Chondrocyte (in vitro differentiated cells): Measurements from ENCODE around the gene MTRR. TPM values are rescaled to one million over a fixed set of nuclear protein-coding genes. Genes with fewer than 3 reads are reported as not detected.
A peak's percentile ranks its signal among the peaks of the same experiment; 100 is the strongest.

Experiments used
- DNase-seq: peaks from one replicate; pipeline ENCODE4 v3.0.0; 2021; ENCODE audit warnings: mixed read lengths, low spot score
- H3K27ac Mint-ChIP-seq: one replicate; pipeline ENCODE4 v1.8.0; 2021; ENCODE audit warnings: mild to moderate bottlenecking, moderate library complexity, mixed read lengths; ENCODE audit not compliant: unreplicated experiment
- H3K27me3 Mint-ChIP-seq: 2 replicates; pipeline ENCODE4 v1.8.0; 2021; ENCODE audit warnings: low read depth, mixed read lengths
- H3K36me3 Mint-ChIP-seq: 2 replicates; pipeline ENCODE4 v1.8.0; 2021; ENCODE audit warnings: low read depth, mixed read lengths
- H3K4me1 Mint-ChIP-seq: 2 replicates; pipeline ENCODE4 v1.8.0; 2021; ENCODE audit warnings: low read depth, mild to moderate bottlenecking, mixed read lengths
- H3K4me3 Mint-ChIP-seq: one replicate; pipeline ENCODE4 v1.8.0; 2021; ENCODE audit warnings: mild to moderate bottlenecking, moderate library complexity, mixed read lengths; ENCODE audit not compliant: unreplicated experiment
- H3K9me3 Mint-ChIP-seq: 2 replicates; pipeline ENCODE4 v1.8.0; 2021; ENCODE audit warnings: low read depth, mixed read lengths
- total RNA-seq: library from RNA; stranded (reverse); gene quantifications from 3 replicates; pipeline ENCODE4 v1.2.1, GENCODE V29; 2021
- TF ChIP-seq, protein P1 (sequence below): fragments of 200-600 bp; sonication (generic); IDR thresholded peaks from 2 replicates; pipeline ENCODE4 v1.5.0; 2021; ENCODE audit warnings: antibody characterized with exemption, mild to moderate bottlenecking, moderate library complexity

Gene MTRR
- total RNA-seq, 1 donor from 2014 or later = 28.4 TPM

DNA sequence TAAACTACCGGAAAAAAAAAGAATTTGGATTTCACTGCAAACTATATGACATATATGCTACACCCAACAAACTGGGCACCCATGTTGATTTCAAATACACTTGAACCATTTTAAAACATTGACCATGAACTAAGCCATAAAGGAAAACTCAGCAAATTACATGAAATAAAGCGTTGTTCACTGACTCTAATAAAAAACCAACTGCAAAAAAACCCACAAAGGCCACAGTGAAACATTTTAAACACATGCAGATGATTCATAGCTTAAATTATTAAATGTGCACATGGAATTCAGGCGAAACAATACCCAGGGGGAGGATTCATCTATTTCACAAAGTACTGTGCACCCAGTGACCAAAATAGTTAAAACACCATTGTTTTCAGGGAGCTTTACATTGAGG is 33.3 kb downstream of the MTRR start:
- no peaks in the 10 kb centered on the region for H3K9me3 Mint-ChIP-seq
- H3K36me3 Mint-ChIP-seq = peaks cover 37% of the 10 kb centered on the region
- no peak overlapping the region for H3K4me3 Mint-ChIP-seq
- no peak for DNase-seq
- H3K27me3 Mint-ChIP-seq = no peaks in the 10 kb centered on the region
- TF ChIP-seq, protein P1, sequence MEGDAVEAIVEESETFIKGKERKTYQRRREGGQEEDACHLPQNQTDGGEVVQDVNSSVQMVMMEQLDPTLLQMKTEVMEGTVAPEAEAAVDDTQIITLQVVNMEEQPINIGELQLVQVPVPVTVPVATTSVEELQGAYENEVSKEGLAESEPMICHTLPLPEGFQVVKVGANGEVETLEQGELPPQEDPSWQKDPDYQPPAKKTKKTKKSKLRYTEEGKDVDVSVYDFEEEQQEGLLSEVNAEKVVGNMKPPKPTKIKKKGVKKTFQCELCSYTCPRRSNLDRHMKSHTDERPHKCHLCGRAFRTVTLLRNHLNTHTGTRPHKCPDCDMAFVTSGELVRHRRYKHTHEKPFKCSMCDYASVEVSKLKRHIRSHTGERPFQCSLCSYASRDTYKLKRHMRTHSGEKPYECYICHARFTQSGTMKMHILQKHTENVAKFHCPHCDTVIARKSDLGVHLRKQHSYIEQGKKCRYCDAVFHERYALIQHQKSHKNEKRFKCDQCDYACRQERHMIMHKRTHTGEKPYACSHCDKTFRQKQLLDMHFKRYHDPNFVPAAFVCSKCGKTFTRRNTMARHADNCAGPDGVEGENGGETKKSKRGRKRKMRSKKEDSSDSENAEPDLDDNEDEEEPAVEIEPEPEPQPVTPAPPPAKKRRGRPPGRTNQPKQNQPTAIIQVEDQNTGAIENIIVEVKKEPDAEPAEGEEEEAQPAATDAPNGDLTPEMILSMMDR = no peak
- H3K27ac Mint-ChIP-seq = no peak overlapping the region
- peaks cover 29% of the 10 kb centered on the region for H3K4me1 Mint-ChIP-seq

DNA sequence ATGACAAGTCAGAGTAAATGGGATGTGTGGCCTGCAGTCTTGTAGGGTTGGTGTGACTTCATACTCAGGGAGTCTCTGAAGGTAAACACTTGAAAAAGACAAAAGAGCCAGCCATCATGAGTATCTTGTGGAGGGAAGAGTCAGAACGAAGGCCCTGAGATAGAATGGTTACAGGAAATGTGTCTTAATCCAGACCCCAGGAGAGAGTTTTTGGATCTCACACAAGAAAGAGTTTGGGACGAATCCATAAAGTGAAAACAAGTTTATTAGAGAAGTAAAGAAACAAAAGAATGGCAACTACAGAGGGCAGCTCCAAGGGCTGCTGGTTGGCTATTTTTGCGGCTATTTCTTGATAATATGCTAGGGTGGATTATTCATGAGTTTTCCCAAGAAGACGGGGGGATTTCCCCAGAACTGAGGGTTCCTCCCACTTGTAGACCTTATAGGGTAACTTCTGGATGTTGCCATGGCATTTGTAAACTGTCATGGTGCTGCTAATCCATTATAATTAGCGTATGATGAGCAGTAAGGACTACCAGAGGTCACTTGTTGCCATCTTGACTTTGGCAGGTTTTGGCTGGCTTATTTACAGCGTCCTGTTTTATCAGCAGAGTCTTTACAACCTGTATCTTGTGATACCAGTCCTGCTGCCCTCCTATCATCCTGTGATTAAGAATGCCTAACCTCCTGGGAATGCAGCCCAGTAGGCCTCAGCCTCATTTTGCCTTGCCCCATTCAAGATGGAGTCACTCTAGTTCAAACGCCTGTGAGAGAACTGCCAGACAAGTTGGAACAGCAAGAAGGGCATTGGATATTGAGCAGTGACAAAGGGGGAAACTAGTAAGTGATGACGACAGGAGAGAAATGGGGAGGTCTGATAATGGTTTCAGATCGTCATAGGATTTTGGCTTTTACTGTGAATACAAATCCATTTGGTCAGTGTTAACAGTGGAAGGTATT is 34.0 kb downstream of the MTRR start:
- Mint-ChIP-seq H3K4me3 (no peak overlapping the region), H3K4me1 (peaks cover 29% of the 10 kb centered on the region), H3K27me3 (no peaks in the 10 kb centered on the region), H3K36me3 (peaks cover 39% of the 10 kb centered on the region), H3K27ac (no peak overlapping the region), H3K9me3 (peaks cover 5% of the 10 kb centered on the region)
- TF ChIP-seq, protein P1 = no peak
- DNase-seq = no peak

- Mint-ChIP-seq H3K9me3 (peaks cover 16% of the 10 kb centered on the region), H3K27ac (peak overlapping the region; percentile 76), H3K27me3 (no peaks in the 10 kb centered on the region), H3K36me3 (peaks cover 39% of the 10 kb centered on the region), H3K4me3 (no peak overlapping the region), H3K4me1 (peaks cover 29% of the 10 kb centered on the region)
- no peak for DNase-seq
- TF ChIP-seq, protein P1 = peak; percentile 52
Observed at GRCh38 chr5:7904170-7904569, 35.2 kb downstream of the MTRR start.

DNA sequence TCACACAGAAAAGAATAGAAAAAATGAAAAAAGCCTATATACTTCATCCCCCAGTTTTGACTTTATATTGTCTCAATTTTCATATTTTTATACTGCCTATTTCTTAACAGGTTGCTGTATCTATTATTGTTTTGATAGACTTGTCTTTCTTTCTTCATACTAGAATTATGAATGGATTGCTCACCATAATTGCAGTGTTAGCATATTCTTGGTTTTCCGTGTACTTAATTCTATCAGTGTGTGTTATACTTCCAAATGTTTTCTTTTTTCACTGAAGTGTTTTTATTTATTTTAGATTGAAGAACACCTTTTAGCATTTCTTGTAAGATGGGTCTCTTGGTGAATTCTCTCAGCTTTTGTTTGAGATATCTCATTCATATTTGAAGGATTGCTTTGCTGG is 38.7 kb downstream of the MTRR start:
- H3K27ac Mint-ChIP-seq = no peak overlapping the region
- peaks cover 26% of the 10 kb centered on the region for H3K9me3 Mint-ChIP-seq
- no peak overlapping the region for H3K4me3 Mint-ChIP-seq
- no peaks in the 10 kb centered on the region for H3K27me3 Mint-ChIP-seq
- H3K4me1 Mint-ChIP-seq = peaks cover 29% of the 10 kb centered on the region
- TF ChIP-seq, protein P1 = no peak
- peaks cover 33% of the 10 kb centered on the region for H3K36me3 Mint-ChIP-seq
- no peak for DNase-seq

- no peak for DNase-seq
- TF ChIP-seq, protein P1 = no peak
- peaks cover 32% of the 10 kb centered on the region for H3K9me3 Mint-ChIP-seq
- peaks cover 35% of the 10 kb centered on the region for H3K36me3 Mint-ChIP-seq
- peaks cover 26% of the 10 kb centered on the region for H3K4me1 Mint-ChIP-seq
- H3K27me3 Mint-ChIP-seq = no peaks in the 10 kb centered on the region
- H3K27ac Mint-ChIP-seq = no peak overlapping the region
- no peak overlapping the region for H3K4me3 Mint-ChIP-seq
Observed at GRCh38 chr5:7908317-7908716, 39.4 kb downstream of the MTRR start.
